Liver (tissue), 9 donors: ENCODE data around the gene HSPA9. TPM values are rescaled to one million over a fixed set of nuclear protein-coding genes. Genes with fewer than 3 reads are reported as not detected.

Experiments
- DNase-seq: peaks from one replicate; pipeline ENCODE4 v3.0.0-alpha.2; 2017; ENCODE audit warnings: low spot score
- H3K27ac ChIP-seq, 2 donors: one replicate each; pipeline ENCODE4 v1.7.0; 2013; ENCODE audit warnings: inconsistent platforms in 2 of 2, low read length in 2 of 2, control low read depth in 1 of 2, low read depth in 1 of 2, mild to moderate bottlenecking in 1 of 2
- H3K27me3 ChIP-seq, 4 donors: one replicate each; pipeline versions ENCODE4 v1.6.1 to v1.7.0; 2013; ENCODE audit warnings: low read length in 3 of 4, inconsistent platforms in 1 of 4, mild to moderate bottlenecking in 1 of 4, moderate library complexity in 1 of 4; ENCODE audit not compliant: control insufficient read depth in 4 of 4, insufficient read depth in 4 of 4
- H3K36me3 ChIP-seq, 4 donors: one replicate each; pipeline versions ENCODE4 v1.6.1 to v1.7.0; 2013; ENCODE audit warnings: low read length in 3 of 4, mild to moderate bottlenecking in 3 of 4, low read depth in 1 of 4, moderate library complexity in 1 of 4; ENCODE audit not compliant: control insufficient read depth in 4 of 4, insufficient read depth in 3 of 4
- H3K4me1 ChIP-seq, 4 donors: one replicate each; pipeline versions ENCODE4 v1.6.1 to v1.7.0; 2013; ENCODE audit warnings: low read length in 3 of 4, mild to moderate bottlenecking in 3 of 4, moderate library complexity in 1 of 4; ENCODE audit not compliant: control insufficient read depth in 4 of 4, insufficient read depth in 4 of 4
- H3K4me3 ChIP-seq, 3 donors: one replicate each; pipeline versions ENCODE4 v1.6.1 to v1.7.0; 2013; ENCODE audit warnings: low read length in 3 of 3, control low read depth in 1 of 3, low read depth in 1 of 3, mild to moderate bottlenecking in 1 of 3
- H3K9ac ChIP-seq, 2 donors: one replicate each; pipeline ENCODE4 v1.7.0; 2013; ENCODE audit warnings: low read length in 2 of 2, mild to moderate bottlenecking in 2 of 2, moderate library complexity in 2 of 2, control low read depth in 1 of 2, low read depth in 1 of 2
- H3K9me3 ChIP-seq, 4 donors: one replicate each; pipeline versions ENCODE4 v1.6.1 to v1.7.0; 2013; ENCODE audit warnings: low read length in 3 of 4; ENCODE audit not compliant: control insufficient read depth in 4 of 4
- EGR1 ChIP-seq, 2 donors: IDR thresholded peaks; 2 replicates each; pipeline ENCODE4 v1.6.1; 2016 to 2018; ENCODE audit warnings: antibody characterized with exemption in 2 of 2, low read depth in 2 of 2
- FOXA1 ChIP-seq: IDR thresholded peaks from 2 replicates; pipeline ENCODE4 v1.6.1; 2016; ENCODE audit warnings: antibody characterized with exemption
- FOXA2 ChIP-seq: IDR thresholded peaks from 2 replicates; pipeline ENCODE4 v1.6.1; 2016; ENCODE audit warnings: antibody characterized with exemption
- GABPA ChIP-seq, 2 donors: IDR thresholded peaks in 1 of 2; conservative IDR thresholded peaks in 1 of 2; 2 replicates each; pipeline ENCODE4 v1.6.1; 2016; ENCODE audit warnings: antibody characterized with exemption in 2 of 2, mild to moderate bottlenecking in 1 of 2, moderate library complexity in 1 of 2
- HNF4A ChIP-seq, 2 donors: conservative IDR thresholded peaks; 2 replicates each; pipeline ENCODE4 v1.6.1; 2016; ENCODE audit warnings: antibody characterized with exemption in 2 of 2, mild to moderate bottlenecking in 2 of 2
- HNF4G ChIP-seq: IDR thresholded peaks from 2 replicates; pipeline ENCODE4 v1.6.1; 2016; ENCODE audit warnings: antibody characterized with exemption
- JUND ChIP-seq, 2 donors: IDR thresholded peaks; 2 replicates each; pipeline ENCODE4 v1.6.1; 2016; ENCODE audit warnings: antibody characterized with exemption in 2 of 2
- NR2F2 ChIP-seq: IDR thresholded peaks from 2 replicates; pipeline ENCODE4 v1.6.1; 2016; ENCODE audit warnings: antibody characterized with exemption
- RAD21 ChIP-seq, 2 donors: IDR thresholded peaks; 2 replicates each; pipeline ENCODE4 v1.6.1; 2016; ENCODE audit warnings: antibody characterized with exemption in 2 of 2, mild to moderate bottlenecking in 2 of 2
- RXRA ChIP-seq, 2 donors: IDR thresholded peaks; 2 replicates each; pipeline ENCODE4 v1.6.1; 2017 to 2018; ENCODE audit warnings: antibody characterized with exemption in 2 of 2, mild to moderate bottlenecking in 1 of 2
- SP1 ChIP-seq: IDR thresholded peaks from 2 replicates; pipeline ENCODE4 v1.6.1; 2018; ENCODE audit warnings: antibody characterized with exemption, mild to moderate bottlenecking
- TAF1 ChIP-seq: conservative IDR thresholded peaks from 2 replicates; pipeline ENCODE4 v1.6.1; 2016; ENCODE audit warnings: antibody characterized with exemption, mild to moderate bottlenecking
- YY1 ChIP-seq: IDR thresholded peaks from 2 replicates; pipeline ENCODE4 v1.6.1; 2016; ENCODE audit warnings: antibody characterized with exemption, mild to moderate bottlenecking
- WGBS: extraction: QIAGEN DNeasy Blood & Tissue Kit; methylation state at CpG from one replicate; pipeline ENCODE4 v1.1.7; 2013; 5-methylcytosine and 5-hydroxymethylcytosine counted together
- polyA plus RNA-seq, 2 donors: library from polyadenylated mRNA; stranded (reverse) in 1 of 2; unstranded in 1 of 2; fragments of 200-250 nt in 1 of 2; fragments of >200 nt in 1 of 2; fragmentation: Nextera tagmentation in 1 of 2; extraction: Ambion mirVana in 1 of 2; gene quantifications; one replicate each; pipeline versions ENCODE4 v1.2.1 to v1.2.3, GENCODE V29; 2013 to 2015
- total RNA-seq, 2 donors: library from RNA; depleted of rRNA; stranded (reverse); fragments of >200 nt; gene quantifications; one replicate each; pipeline ENCODE4 v1.2.3, GENCODE V29; 2014
- TF ChIP-seq, protein P1 (sequence below): IDR thresholded peaks from 2 replicates; pipeline ENCODE4 v1.6.1; 2016; ENCODE audit warnings: antibody characterized with exemption
- TF ChIP-seq, protein P2 (sequence below): IDR thresholded peaks from 2 replicates; pipeline ENCODE4 v1.6.1; 2016; ENCODE audit warnings: antibody characterized with exemption
- TF ChIP-seq, protein P3 (sequence below): IDR thresholded peaks from 2 replicates; pipeline ENCODE4 v1.6.1; 2016; ENCODE audit warnings: antibody characterized with exemption, mild to moderate bottlenecking
- TF ChIP-seq, protein P4 (sequence below): IDR thresholded peaks from 2 replicates; pipeline ENCODE4 v1.6.1; 2016; ENCODE audit warnings: antibody characterized with exemption
- donor health status: healthy.
- donor health status: healthy.
- donor health status: healthy.
- donor health status: healthy.
- donor health status: healthy.

HSPA9 gene
- total and polyA plus RNA-seq, 4 donors: 221 to 378 (median 238) TPM

DNA sequence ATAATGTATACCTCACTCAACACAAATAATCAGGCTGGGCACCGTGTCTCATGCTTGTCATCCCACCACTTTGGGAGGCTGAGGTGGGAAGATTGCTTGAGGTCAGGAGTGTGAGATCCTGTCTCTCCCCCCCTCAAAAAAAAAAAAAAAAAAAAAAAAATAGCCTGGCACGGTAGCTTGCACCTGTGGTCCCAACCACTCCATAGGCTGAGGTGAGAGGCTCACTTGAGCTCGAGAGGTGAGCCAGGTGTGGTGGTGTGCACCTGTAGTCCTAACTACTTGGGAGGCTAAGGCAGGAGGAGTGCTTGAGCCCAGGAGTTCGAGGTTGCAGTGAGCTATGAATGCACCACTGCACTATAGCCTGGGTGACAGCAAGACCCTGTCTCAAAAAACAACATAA lies 22.5 kb downstream of the HSPA9 start:
- DNase-seq: no peak
- H3K4me3 ChIP-seq: no peak overlapping the region
- H3K27ac ChIP-seq: no peak overlapping the region
- H3K4me1 ChIP-seq: peaks cover 0 to 13% (median 3%) of the 10 kb centered on the region in 4 donors
- no peak overlapping the region for H3K9ac ChIP-seq
- H3K36me3 ChIP-seq: peaks cover 12 to 42% (median 36%) of the 10 kb centered on the region in 4 donors
- no peaks in the 10 kb centered on the region for H3K9me3 ChIP-seq
- TF ChIP-seq GABPA (IDR thresholded peaks at IDR 0.05 in 1 of 2, conservative IDR thresholded peaks at IDR 0.05 in 1 of 2): no peak
- TF ChIP-seq FOXA1: no peak
- no peak for TF ChIP-seq RXRA (IDR thresholded peaks at IDR 0.05)
- no peak for TF ChIP-seq YY1
- TF ChIP-seq HNF4G: no peak
- no peak for TF ChIP-seq JUND (IDR thresholded peaks at IDR 0.05)
- TF ChIP-seq FOXA2: no peak
- TF ChIP-seq, protein P1, sequence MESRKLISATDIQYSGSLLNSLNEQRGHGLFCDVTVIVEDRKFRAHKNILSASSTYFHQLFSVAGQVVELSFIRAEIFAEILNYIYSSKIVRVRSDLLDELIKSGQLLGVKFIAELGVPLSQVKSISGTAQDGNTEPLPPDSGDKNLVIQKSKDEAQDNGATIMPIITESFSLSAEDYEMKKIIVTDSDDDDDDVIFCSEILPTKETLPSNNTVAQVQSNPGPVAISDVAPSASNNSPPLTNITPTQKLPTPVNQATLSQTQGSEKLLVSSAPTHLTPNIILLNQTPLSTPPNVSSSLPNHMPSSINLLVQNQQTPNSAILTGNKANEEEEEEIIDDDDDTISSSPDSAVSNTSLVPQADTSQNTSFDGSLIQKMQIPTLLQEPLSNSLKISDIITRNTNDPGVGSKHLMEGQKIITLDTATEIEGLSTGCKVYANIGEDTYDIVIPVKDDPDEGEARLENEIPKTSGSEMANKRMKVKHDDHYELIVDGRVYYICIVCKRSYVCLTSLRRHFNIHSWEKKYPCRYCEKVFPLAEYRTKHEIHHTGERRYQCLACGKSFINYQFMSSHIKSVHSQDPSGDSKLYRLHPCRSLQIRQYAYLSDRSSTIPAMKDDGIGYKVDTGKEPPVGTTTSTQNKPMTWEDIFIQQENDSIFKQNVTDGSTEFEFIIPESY: no peak
- TF ChIP-seq TAF1: no peak
- no peak for TF ChIP-seq SP1
- 95% methylated on average over 4 of the region's 4 CpGs for WGBS
- no peaks in the 10 kb centered on the region for H3K27me3 ChIP-seq

DNA sequence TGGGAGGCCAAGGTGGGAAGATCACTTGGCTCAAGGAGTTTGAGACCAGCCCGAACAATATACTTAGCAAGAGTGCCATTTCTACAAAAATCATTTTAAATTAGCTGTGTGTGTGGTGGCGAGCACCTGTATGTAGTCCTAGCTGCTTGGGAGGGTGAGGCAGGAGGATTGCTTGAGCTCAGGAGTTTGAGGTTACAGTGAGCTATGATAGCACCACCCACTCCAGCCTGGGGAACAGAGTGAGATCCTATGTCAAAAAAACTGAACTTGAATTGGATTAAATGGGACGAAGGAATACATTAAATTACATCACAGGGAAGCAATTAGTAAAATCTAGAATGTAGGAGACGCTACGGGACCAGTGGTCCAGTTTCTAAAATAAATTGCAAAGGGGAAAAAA lies 25.8 kb downstream of the HSPA9 start:
- peaks cover 8 to 41% (median 23%) of the 10 kb centered on the region in 4 donors for H3K4me1 ChIP-seq
- H3K27ac ChIP-seq: no peak overlapping the region
- WGBS: 97% methylated on average over 5 of the region's 5 CpGs
- no peaks in the 10 kb centered on the region for H3K27me3 ChIP-seq
- no peak for TF ChIP-seq FOXA2
- TF ChIP-seq, protein P2, sequence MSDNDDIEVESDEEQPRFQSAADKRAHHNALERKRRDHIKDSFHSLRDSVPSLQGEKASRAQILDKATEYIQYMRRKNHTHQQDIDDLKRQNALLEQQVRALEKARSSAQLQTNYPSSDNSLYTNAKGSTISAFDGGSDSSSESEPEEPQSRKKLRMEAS: no peak
- no peak for TF ChIP-seq SP1
- no peak for TF ChIP-seq JUND (IDR thresholded peaks at IDR 0.05)
- no peak overlapping the region for H3K9ac ChIP-seq
- H3K9me3 ChIP-seq: no peaks in the 10 kb centered on the region
- no peak overlapping the region for H3K4me3 ChIP-seq
- no peak for DNase-seq
- H3K36me3 ChIP-seq: peaks cover 2 to 10% (median 5%) of the 10 kb centered on the region in 4 donors

DNA sequence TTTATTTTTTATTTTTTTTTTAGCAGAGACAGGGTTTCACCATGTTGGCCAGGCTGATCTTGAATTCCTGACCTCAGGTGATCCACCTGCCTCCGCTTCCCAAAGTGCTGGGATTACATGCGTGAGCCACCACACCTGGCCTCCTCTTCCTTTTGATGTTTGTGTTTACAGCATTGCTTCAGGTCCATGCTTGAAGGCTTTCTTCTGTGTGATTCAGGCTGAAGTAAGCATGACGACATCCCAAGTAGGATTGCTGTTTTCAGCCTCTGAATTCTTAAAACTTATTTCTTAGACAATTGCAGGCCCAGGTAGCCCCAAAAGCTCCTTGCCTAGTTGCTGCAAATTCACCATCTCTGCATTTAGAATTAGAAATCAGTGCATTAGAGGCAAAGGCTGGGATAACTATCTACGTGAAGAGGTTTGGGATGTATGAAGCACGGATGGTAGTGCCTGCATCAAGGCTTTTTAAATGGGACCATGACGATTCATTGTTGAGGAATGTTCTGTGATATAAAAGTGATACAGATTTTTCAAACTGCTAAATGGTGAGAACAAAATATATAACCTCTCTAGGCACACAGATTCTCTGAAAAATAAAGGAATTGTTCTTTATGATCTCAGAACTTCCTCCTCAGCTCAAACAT lies 29.2 kb downstream of the HSPA9 start:
- H3K4me1 ChIP-seq: peaks cover 5 to 53% (median 30%) of the 10 kb centered on the region in 4 donors
- H3K27ac ChIP-seq: no peak overlapping the region
- H3K27me3 ChIP-seq: no peaks in the 10 kb centered on the region
- no peak overlapping the region for H3K9ac ChIP-seq
- 91% methylated on average over 6 of the region's 6 CpGs for WGBS
- H3K36me3 ChIP-seq: peaks cover 0 to under 1% (median 0%) of the 10 kb centered on the region in 4 donors
- no peaks in the 10 kb centered on the region for H3K9me3 ChIP-seq
- no peak overlapping the region for H3K4me3 ChIP-seq
- DNase-seq: no peak
- TF ChIP-seq, protein P3, sequence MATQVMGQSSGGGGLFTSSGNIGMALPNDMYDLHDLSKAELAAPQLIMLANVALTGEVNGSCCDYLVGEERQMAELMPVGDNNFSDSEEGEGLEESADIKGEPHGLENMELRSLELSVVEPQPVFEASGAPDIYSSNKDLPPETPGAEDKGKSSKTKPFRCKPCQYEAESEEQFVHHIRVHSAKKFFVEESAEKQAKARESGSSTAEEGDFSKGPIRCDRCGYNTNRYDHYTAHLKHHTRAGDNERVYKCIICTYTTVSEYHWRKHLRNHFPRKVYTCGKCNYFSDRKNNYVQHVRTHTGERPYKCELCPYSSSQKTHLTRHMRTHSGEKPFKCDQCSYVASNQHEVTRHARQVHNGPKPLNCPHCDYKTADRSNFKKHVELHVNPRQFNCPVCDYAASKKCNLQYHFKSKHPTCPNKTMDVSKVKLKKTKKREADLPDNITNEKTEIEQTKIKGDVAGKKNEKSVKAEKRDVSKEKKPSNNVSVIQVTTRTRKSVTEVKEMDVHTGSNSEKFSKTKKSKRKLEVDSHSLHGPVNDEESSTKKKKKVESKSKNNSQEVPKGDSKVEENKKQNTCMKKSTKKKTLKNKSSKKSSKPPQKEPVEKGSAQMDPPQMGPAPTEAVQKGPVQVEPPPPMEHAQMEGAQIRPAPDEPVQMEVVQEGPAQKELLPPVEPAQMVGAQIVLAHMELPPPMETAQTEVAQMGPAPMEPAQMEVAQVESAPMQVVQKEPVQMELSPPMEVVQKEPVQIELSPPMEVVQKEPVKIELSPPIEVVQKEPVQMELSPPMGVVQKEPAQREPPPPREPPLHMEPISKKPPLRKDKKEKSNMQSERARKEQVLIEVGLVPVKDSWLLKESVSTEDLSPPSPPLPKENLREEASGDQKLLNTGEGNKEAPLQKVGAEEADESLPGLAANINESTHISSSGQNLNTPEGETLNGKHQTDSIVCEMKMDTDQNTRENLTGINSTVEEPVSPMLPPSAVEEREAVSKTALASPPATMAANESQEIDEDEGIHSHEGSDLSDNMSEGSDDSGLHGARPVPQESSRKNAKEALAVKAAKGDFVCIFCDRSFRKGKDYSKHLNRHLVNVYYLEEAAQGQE: no peak
- TF ChIP-seq, protein P2: no peak
- TF ChIP-seq JUND (IDR thresholded peaks at IDR 0.05) (no peak), FOXA1 (no peak), TAF1 (no peak), HNF4A (conservative IDR thresholded peaks at IDR 0.05) (no peak), RAD21 (IDR thresholded peaks at IDR 0.05) (no peak), EGR1 (IDR thresholded peaks at IDR 0.05; ENCODE audit: low read depth in 2 of 2) (no peak), FOXA2 (no peak), HNF4G (no peak), NR2F2 (no peak), GABPA (IDR thresholded peaks at IDR 0.05 in 1 of 2, conservative IDR thresholded peaks at IDR 0.05 in 1 of 2) (no peak), SP1 (no peak), YY1 (no peak), RXRA (IDR thresholded peaks at IDR 0.05) (no peak)
- TF ChIP-seq, protein P4, sequence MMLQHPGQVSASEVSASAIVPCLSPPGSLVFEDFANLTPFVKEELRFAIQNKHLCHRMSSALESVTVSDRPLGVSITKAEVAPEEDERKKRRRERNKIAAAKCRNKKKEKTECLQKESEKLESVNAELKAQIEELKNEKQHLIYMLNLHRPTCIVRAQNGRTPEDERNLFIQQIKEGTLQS: no peak
- TF ChIP-seq, protein P1: no peak
